Left ventricle myocardium inferior (tissue), 1 donor: ENCODE data around the gene AKR7A2. TPM values are rescaled to one million over a fixed set of nuclear protein-coding genes. Genes with fewer than 3 reads are reported as not detected.
A peak's percentile ranks its signal among the peaks of the same experiment; 100 is the strongest.

Experiments used
- DNase-seq: peaks from one replicate; pipeline ENCODE4 v3.0.0-alpha.2; 2020
- H3K27ac ChIP-seq: fragments of 200-600 bp; replicated peaks from 2 replicates; pipeline ENCODE4 v1.8.0; 2021
- H3K27me3 ChIP-seq: fragments of 200-600 bp; 2 replicates; pipeline ENCODE4 v1.8.0; 2021; ENCODE audit warnings: low read depth
- H3K36me3 ChIP-seq: fragments of 200-600 bp; 2 replicates; pipeline ENCODE4 v1.8.0; 2021
- H3K4me1 ChIP-seq: fragments of 200-600 bp; 2 replicates; pipeline ENCODE4 v1.8.0; 2021
- H3K4me3 ChIP-seq: fragments of 200-600 bp; 2 replicates; pipeline ENCODE4 v1.8.0; 2021; ENCODE audit warnings: mild to moderate bottlenecking, moderate library complexity
- H3K9me3 ChIP-seq: fragments of 200-600 bp; replicated peaks from 2 replicates; pipeline ENCODE4 v1.8.0; 2021
- intact Hi-C: fragments of 100-400 bp; cut with micrococcal nuclease; formaldehyde crosslinking; loops from one replicate; pipeline ENCODE4 v1.11.0; 2022
- total RNA-seq: library from RNA; stranded (reverse); fragmentation: NEBNext Ultra II Directional; extraction: Animal tissue kit (Norgen Biotek cat#: 25700); gene quantifications from one replicate; pipeline ENCODE4 v1.2.1, GENCODE V29; 2021
- TF ChIP-seq, protein P1 (sequence below): fragments of 200-600 bp; IDR thresholded peaks from 2 replicates; pipeline ENCODE4 v1.8.0; 2021; ENCODE audit warnings: antibody characterized with exemption, mild to moderate bottlenecking, borderline replicate concordance
- donor health status: DM: no; HTN: yes; CAD: no; lungs with severe emphysema.

The AKR7A2 gene
- total RNA-seq, 1 donor from 2014 or later, result 43.7 TPM

DNA sequence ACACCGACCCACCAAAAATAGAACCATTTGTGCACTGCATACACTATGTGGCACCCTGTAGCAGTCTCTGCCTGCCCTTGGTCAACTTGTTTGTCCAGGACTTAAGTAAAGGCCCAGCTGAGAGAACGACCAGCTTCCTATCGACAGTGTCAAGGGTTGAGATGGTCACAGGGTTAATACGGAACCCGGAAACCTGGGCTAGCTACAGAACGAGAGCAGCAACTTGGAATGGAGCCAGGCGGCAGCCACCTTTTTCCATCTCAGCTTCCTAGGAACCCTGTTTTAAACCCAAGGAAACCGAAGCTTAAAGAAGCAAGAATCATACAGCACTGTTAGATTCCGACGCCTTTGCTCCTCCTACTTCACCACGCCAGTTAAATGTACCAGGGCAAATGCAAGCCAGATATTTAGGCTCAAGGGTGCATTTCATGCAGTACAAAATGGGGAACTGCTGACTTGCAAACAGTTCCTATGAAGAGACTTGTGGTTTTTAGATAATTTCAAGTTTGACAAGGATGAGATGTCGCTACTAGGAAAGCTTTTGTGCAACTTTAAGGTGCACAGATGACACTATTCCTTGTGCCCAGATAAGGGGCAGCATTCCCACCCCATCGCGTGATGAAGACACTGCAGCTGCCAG, 35.7 kb upstream of the AKR7A2 start:
- no peaks in the 10 kb centered on the region for H3K27me3 ChIP-seq
- peaks cover 66% of the 10 kb centered on the region for H3K36me3 ChIP-seq
- no peak overlapping the region for H3K27ac ChIP-seq
- H3K9me3 ChIP-seq, result no peaks in the 10 kb centered on the region
- H3K4me1 ChIP-seq, result peaks cover 10% of the 10 kb centered on the region
- H3K4me3 ChIP-seq, result no peak overlapping the region
- intact Hi-C loops, result loop anchor here (5.0 kb wide), 1 partner anchor 300 kb away; no protein-coding TSS in a partner anchor
- TF ChIP-seq, protein P1, sequence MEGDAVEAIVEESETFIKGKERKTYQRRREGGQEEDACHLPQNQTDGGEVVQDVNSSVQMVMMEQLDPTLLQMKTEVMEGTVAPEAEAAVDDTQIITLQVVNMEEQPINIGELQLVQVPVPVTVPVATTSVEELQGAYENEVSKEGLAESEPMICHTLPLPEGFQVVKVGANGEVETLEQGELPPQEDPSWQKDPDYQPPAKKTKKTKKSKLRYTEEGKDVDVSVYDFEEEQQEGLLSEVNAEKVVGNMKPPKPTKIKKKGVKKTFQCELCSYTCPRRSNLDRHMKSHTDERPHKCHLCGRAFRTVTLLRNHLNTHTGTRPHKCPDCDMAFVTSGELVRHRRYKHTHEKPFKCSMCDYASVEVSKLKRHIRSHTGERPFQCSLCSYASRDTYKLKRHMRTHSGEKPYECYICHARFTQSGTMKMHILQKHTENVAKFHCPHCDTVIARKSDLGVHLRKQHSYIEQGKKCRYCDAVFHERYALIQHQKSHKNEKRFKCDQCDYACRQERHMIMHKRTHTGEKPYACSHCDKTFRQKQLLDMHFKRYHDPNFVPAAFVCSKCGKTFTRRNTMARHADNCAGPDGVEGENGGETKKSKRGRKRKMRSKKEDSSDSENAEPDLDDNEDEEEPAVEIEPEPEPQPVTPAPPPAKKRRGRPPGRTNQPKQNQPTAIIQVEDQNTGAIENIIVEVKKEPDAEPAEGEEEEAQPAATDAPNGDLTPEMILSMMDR, result no peak
- no peak for DNase-seq

DNA sequence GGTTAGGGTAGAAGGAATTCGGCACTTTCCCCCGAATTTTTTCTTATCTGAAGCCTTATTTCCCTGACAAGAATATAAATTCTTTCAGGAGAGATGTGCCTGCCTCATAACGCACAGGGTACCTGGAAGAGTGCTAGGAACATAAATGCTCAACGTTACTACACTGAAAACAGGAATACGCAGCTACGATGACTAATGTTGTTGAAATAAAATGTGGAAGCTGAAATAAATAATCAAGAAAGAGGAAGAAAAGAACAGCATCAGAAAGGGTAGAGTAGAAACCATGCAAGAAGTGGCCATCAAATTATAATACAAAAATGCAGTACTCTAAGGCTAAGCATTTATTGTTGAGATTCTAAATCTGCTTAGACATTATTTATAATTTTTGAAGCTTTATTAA, 34.1 kb upstream of the AKR7A2 start:
- no peak overlapping the region for H3K27ac ChIP-seq

DNA sequence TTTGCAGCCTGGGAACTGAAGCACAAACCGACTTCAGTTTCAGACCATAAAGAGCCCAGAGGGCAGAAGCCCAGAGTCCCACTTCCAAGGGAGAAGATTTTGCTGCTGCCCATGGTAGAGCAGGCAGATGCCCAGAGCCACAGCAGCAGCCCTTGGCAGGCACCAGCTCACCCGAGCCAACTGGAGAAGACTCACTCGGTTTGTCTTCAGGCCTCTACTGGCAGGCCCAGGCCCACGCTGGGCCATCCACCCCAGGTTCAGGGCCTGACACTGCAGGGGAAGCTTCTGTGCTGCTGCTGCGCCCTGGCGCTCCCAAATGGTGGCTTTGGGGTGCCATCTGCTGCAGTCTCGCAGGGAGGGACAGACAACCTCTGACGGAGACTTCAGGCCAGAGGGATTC, 33.4 kb upstream of the AKR7A2 start:
- no peak for DNase-seq
- TF ChIP-seq, protein P1, result no peak
- H3K4me3 ChIP-seq, result no peak overlapping the region
- H3K4me1 ChIP-seq, result peaks cover 22% of the 10 kb centered on the region
- no peaks in the 10 kb centered on the region for H3K27me3 ChIP-seq
- intact Hi-C loops, result loop anchor here (5.0 kb wide), 1 partner anchor 302 kb away; no protein-coding TSS in a partner anchor
- peaks cover 65% of the 10 kb centered on the region for H3K36me3 ChIP-seq
- no peaks in the 10 kb centered on the region for H3K9me3 ChIP-seq
- no peak overlapping the region for H3K27ac ChIP-seq

More for the DNA sequence above, 34.1 kb upstream of the AKR7A2 start:
- TF ChIP-seq, protein P1, result no peak
- Histone ChIP-seq H3K4me3 (no peak overlapping the region), H3K27me3 (no peaks in the 10 kb centered on the region), H3K36me3 (peaks cover 62% of the 10 kb centered on the region), H3K9me3 (no peaks in the 10 kb centered on the region), H3K4me1 (peaks cover 22% of the 10 kb centered on the region)
- intact Hi-C loops, result loop anchor here (5.0 kb wide), 1 partner anchor 301 kb away; no protein-coding TSS in a partner anchor
- DNase-seq, result no peak

DNA sequence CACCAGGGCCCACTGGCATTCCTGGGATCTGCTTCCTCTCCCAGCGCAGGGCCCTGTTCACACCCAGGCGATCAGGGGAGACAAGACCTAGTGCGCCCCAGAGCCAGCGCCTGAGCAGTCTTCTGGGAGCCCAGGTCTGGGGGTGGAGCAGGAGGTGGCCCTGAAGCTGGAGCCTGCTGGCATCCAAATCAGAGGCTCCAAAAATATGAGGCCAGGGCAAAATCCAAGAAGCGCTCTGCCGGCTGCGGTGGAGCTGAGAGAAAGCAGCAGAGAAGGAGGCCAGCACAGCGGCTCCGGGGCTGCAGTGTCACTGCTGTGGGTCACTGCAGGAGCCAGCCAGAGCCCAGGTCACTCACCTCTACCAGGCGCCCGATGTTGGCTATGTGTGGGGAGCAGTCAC, 32.9 kb upstream of the AKR7A2 start:
- Histone ChIP-seq H3K4me1 (peaks cover 22% of the 10 kb centered on the region), H3K27ac (peak overlapping the region; percentile 24), H3K4me3 (no peak overlapping the region), H3K9me3 (no peaks in the 10 kb centered on the region), H3K36me3 (peaks cover 66% of the 10 kb centered on the region), H3K27me3 (no peaks in the 10 kb centered on the region)
- no peak for DNase-seq
- TF ChIP-seq, protein P1, result no peak
- intact Hi-C loops, result loop anchor here (5.0 kb wide), 1 partner anchor 302 kb away; no protein-coding TSS in a partner anchor

DNA sequence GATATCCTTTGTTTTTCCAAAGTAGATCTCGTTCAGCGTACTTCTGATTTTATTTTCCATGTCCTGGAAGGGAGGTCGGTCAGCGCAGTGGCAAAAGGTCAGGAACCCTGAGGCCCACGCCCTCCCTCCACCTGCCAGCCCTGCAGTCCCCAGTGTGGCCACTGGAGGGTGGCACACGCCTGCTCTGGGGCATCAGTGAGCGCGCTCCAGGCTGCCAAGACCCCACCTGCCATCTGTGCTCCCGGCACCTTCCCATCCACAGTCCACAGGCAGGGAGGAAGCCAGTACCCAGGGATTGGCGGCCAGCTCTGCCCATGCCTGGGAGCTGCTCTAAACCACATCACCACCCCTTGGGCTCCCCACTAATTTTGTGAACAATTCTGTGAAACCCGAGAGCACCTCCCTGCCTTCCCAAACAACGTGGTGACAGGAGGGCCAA, 32.4 kb upstream of the AKR7A2 start:
- Histone ChIP-seq H3K27ac (peak overlapping the region; percentile 24), H3K9me3 (no peaks in the 10 kb centered on the region), H3K4me1 (peaks cover 22% of the 10 kb centered on the region), H3K36me3 (peaks cover 66% of the 10 kb centered on the region), H3K27me3 (no peaks in the 10 kb centered on the region), H3K4me3 (no peak overlapping the region)
- TF ChIP-seq, protein P1, result peak; percentile 92
- intact Hi-C loops, result no loop called here
- DNase-seq, result peak; percentile 65
